NCI-H2107 treated with DMSO at 0.1 percent for 48 hours (cell line): ENCODE measurements around the gene RANBP17.

ENCODE experiments used
- DNase-seq: peaks from one replicate; lab custom pipeline; 2025; ENCODE audit not compliant: unreplicated experiment; lab: John Stamatoyannopoulos, UW

RANBP17 gene

DNA sequence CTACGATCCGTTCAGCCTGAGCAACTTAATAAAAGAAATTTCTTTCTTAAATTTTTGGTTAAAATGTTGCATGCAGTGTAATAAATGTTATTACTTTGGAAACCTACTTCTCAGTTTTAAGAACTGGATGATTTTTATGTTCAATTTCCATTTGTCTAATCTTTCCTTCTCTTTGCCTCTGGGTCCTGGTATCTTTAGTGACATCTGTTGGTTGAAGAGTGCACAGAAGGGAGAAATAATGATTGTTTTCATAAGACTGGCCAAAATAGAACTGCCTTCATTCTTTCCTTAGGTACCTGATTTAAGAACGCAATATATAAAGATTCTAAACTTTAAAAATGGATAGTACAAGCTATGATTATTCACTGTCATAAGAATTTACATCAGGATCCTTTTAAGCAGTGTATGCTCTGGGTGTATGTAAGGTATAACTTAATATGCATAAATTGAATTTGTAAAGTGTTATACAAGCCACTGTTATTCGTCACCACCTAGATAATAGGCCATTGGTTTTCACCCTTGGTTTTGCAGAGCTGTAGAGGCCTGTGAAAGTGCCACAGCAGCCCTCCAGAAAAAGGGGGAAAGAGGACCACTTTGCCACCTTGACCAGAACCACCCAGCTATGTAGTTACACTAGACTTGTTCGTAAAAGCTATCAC is 364.4 kb downstream of the RANBP17 start:
- DNase-seq, result no peak

DNA sequence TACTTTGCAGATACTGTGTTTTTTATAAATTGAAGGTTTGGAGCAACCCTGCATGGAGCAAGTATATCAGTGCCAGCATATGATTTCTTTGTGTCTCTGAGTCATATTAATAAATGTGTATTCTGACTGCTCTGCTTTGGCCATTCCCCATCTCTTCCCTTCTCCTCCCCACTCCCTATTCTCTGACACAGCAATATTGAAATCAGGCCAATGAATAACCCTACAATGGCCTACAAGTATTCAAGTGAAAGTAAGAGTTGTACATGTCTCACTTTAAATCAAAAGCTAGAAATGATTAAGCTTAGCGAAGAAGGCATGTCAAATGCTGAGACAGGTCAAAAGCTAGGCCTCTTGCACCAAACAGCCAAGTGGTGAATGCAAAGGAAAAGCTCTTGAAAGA is 365.0 kb downstream of the RANBP17 start:
- no peak for DNase-seq

GRCh38 chr5:171236651-171237050 is 374.8 kb downstream of the RANBP17 start:
- no peak for DNase-seq

DNA sequence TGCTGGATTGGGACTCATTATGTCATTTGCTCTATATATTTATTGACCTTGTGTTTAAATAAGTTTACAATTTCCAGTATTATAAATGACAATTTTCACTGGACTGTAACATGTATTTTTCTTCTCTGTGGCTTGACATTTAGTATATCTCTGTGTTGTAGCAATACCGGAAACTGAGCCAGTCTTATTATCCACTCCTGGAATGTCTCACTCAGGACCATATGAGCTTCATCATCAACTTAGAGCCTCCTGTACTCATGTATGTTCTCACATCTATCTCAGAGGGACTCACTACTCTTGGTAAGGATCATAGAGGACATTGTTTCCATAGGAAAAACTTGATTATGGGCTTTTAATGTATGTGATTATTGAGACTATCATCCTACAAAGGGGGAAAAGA is 380.7 kb downstream of the RANBP17 start:
- no peak for DNase-seq

DNA sequence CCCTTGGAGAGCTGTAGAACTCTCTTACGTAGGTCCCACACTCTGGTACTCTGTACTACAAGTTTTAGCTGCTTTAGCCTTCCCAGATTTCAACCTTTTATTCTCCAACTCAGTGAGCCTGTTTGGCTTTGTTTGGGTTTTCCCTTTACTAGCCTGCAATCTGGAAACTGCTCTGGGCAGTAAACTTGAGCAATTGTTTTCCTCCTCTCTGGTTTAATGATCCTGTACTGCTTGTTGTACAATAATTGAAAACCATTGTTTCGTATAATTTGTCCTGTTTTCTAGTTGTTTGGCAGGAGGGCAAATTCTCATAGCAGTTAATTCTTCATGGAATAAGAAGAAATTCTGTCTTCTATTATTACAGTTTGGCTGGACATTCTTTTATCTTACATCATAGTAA is 384.4 kb downstream of the RANBP17 start:
- DNase-seq, result no peak

DNA sequence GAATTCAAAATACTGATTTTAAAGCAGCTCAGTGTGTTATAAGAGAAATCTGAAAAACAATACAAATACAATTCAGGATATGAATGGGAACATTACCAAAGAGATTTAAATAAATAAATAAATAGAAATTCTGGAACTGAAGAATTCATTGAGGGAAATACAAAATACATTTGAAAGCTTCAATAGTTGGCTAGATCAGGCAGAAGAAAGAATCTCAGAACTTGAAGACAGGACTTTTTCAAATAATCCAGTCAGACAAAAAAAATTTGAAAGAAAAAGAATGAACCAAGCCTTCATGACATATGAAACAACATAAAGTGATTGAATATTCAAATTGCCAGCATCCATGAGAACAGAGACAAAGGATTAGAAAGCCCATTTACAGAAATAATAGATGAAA is 387.6 kb downstream of the RANBP17 start:
- DNase-seq, result no peak

DNA sequence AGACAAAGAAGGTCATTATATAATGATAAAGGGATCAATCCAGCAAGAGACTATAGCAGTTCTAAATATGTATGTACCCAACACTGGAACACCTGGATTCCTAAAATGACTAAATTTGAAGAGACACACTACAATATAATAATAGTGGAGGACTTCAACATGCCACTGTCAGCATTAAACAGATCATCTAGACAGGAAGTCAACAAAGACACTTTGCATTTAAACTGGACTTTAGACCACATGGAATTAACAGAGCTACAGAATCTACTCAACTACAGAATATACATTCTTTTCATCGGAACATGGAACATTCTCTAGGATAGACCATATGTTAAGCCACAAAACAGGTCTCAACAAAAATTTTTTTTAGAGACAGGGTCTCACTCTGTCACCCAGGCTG is 388.9 kb downstream of the RANBP17 start:
- no peak for DNase-seq

- no peak for DNase-seq
These were observed 389.7 kb downstream of the RANBP17 start for GRCh38 chr5:171251519-171251918.

DNA sequence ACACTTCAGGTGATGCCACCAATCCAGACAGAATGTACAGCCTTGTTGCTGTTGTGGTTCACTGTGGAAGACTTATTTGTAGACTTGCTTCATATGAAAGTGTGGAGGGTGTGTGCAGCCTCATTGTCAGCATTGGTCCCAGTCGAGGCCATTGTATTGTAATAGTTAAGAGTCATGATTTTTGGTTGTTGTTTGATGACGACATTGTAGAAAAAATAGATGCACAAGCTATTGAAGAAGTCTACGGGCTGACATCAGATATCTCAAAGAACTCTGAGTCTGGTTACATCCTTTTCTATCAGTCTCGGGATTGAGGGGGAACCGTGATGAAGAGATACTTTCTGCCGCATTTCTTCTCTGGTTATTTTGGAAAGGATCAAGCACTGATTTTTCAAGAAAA is 390.9 kb downstream of the RANBP17 start:
- DNase-seq, result no peak

- DNase-seq, result no peak
These were observed 397.1 kb downstream of the RANBP17 start for GRCh38 chr5:171258737-171259415.

GRCh38 chr5:171261361-171261760 is 399.5 kb downstream of the RANBP17 start:
- no peak for DNase-seq

- no peak for DNase-seq
These were observed 400.1 kb downstream of the RANBP17 start for GRCh38 chr5:171261904-171262303.

- DNase-seq, result no peak
These were observed 401.4 kb downstream of the RANBP17 start for GRCh38 chr5:171263181-171263580.

DNA sequence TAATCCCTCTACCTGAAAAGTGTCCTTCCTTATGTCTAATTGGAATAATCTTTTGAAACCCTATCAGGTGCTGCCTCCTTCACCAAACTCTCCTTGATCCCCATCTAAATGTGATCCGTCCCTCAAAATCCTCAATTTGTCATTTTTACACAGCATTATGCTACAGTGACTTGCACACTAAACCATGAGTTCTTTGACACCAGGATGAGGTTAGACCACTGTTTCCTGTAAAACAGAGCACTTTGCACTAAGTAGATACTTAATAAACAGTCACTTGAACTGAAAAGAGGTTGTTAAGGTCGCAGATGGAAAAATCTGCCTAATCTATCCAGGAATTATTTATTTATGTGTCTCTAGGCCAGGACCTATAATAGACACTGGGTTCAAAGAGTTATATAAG is 403.0 kb downstream of the RANBP17 start:
- DNase-seq, result no peak

- no peak for DNase-seq
These were observed 407.1 kb downstream of the RANBP17 start for GRCh38 chr5:171268700-171269620.

DNA sequence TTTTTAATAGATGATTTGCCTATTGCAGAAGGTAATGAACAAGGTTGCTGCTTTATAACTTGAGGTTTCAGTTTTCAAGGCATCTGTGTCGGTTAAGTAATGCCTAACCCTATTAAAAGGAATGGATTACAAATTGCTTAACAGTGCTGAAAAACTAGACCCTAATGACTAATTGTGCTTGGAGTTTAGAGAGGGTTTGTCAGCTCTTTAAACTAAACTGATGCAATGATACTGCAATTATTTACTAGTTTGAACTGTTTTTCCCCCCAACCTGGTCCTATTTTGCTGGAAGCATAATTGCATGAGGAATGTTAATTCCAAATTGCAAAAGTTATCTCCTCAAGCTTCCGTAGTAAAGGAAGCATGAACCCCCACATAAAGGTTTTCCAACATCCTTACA is 407.9 kb downstream of the RANBP17 start:
- no peak for DNase-seq

- DNase-seq, result no peak
These were observed 408.3 kb downstream of the RANBP17 start for GRCh38 chr5:171270136-171270535.

DNA sequence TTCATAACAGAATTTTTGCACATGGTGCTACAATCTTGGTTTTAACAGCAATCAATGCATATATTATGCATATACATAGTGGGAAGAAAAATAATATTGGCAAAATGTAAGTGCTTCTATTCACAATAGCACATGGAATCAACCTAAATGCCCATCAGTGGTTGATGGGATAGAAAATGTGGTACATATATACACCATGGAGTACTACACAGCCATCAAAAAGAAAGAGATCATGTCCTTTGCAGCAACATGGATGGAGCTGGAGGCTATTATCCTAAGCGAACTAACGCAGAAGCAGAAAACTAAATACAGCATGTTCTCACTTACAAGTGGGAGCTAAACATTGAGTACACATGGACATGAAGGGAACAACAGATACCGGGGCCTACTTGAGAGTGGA is 410.0 kb downstream of the RANBP17 start:
- no peak for DNase-seq

GRCh38 chr5:171272996-171273970 is 411.5 kb downstream of the RANBP17 start:
- DNase-seq, result no peak

DNA sequence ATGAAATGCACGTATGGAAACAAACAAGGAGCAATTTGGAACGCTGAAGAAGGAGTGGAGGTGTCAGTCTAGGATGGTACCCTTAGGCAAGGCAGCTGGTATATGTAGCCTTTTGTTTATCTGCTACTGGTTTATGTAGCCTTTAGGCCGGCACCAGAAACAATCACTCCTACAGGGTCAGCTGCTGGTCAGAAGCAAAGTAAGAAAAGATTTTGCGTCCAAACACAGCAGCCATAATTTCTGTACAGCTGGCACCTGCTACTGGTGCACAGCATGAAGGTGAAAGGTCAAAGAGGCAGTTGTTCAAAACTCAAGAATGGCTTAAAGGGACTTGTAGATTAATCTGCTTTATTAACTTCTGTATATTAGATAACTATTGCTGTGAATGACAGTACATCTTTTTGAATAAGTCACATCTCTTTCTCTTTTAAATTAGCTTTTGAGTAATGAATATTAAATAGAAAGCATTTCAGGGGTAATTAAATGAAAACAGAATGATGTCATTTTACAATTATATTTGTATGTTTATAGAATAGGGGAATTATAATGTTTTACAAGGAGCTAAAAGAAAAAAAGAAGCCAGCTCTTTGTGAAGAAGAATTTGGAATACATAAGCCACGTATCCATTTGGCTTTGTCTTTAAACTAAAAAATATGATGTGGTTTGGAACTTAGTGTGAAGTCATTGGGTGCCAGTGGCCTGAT is 414.2 kb downstream of the RANBP17 start:
- no peak for DNase-seq
